Stimulated activated CD4-positive, alpha-beta T cell treated with anti-CD3 and anti-CD28 coated beads, Interleukin-4, amount 100 ng/mL, for 24 hours (primary cell): Measurements from ENCODE around the gene C2CD2L.
A peak's percentile ranks its signal among the peaks of the same experiment; 100 is the strongest.
"Not testable (repeated sequence)": the region's sequence is repeated elsewhere in the genome, so short reads cannot be mapped to it uniquely, and the experiment has no call there.

Experiments
- DNase-seq: peaks from one replicate; pipeline ENCODE4 v3.0.0-alpha.2; 2020

C2CD2L gene

DNA sequence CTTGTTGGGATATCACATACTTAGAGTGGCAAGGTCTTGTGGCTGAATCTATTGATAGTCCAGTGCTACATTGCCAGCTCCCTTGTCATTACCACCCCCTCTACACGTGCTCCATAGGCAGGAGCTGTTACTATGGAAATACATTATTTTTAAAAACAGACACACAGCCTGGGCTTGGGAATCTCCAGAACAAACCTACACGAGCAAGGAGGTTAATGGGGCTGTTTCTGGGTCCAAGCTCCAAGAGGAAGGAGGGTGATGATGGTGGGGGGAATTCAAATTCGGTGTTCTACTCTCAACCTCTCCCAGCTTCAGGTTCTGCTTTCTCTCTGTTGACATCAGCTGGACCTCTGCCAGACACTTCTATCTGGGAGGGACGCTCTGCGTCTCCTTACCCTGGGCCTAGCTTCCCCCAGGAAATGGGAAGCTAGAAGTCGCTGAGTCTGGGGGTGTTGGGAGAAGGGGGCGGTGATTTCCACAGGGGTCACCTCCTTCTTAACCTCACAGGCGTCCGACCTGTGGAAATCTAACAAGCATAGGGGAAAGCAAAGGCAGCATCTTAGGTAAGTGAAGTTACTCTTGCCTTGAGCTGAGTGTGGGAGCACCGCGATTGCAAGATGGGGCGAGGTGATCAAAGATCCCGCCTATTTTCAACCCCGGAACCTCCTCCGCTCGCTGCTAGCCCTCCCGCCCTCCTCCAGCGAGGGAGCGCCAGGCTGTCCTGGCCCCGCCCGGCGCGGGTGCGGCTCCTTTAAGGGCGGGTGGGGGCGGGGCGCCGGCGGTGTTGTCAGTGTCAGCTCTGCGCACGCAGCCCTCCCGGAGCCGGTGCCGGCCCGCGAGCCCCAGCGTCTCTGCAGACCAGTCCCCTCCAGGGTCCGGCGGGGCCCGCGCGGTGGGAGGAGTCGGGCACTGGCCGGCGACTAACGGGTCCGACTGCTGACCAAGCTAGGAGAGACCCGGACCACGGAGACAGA lies at the start of gene C2CD2L:
Gene C2CD2L, plus strand, starts transcription at position 781 of the 974 bp plus-strand sequence. CDS start 398 bp downstream, outside the sequence.
- peak; percentile 87 for DNase-seq

DNA sequence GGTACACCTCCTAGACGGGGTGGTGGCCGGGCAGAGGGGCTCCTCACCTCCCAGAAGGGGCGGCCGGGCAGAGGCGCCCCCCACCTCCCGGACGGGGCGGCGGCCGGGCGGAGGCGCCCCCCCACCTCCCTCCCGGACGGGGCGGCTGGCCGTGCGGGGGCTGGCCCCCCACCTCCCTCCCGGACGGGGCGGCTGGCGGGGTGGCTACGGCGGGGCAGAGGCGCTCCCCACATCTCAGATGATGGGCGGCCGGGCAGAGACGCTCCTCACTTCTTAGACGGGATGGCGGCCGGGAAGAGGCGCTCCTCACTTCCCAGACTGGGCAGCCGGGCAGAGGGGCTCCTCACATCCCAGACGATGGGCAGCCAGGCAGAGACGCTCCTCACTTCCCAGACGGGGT lies 48.0 kb upstream of the C2CD2L start:
- not testable (repeated sequence) for DNase-seq

DNA sequence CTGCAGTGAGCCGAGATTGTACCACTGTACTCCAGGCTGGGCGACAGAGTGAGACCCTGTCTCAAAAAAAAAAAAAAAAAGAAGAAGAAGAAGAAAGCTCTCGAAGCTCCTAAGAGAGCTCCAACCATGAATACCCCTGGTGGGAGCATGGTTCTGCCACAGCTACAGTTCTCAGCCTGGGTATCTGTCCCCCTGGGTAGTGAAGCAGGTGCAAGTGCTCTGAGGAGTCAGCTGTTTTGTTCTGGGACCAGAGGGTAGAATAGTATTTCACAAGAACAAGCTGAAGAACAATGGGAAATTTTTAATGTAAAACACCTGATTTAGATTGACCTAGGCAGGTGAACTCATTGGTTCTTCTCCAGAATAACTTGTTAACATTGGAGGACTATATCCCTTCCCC lies 45.9 kb upstream of the C2CD2L start:
- DNase-seq, result no peak

DNA sequence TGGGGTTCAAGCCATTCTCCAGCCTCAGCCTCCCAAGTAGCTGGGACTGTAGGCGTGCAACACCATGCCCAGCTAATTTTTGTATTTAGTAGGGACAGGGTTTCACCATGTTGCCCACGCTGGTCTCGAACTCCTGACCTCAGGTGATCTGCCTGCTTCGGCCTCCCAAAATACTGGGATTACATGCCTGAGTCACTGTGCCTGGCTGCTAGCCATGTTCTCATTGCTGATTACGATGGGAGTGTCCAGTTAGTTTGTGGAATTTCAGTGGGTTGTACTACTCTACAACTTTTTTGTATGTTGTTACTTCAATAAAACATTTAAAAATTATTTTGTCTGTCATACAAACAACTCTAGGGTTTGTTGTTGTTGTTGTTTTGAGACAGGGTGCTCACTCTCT lies 44.4 kb upstream of the C2CD2L start:
- DNase-seq, result no peak

DNA sequence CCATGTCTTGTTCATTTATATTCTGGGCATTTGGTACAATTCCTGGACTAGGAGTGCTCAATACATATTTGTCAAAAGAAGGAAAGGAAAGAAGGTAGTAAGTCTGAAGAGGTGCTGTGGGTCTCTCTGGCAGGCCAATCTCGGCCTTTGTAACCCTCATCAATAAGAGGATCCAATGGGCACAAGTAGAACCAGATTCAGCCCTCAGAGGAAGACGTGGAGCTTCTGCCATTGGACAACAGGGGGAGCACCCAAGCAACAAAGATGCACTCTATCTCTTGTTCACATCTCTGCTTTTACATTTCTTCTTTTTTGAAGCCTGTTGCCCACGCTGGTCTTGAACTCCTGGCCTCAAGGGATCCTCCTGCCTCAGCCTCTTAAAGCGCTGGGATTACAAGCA lies 41.8 kb upstream of the C2CD2L start:
- DNase-seq, result peak; percentile 52

DNA sequence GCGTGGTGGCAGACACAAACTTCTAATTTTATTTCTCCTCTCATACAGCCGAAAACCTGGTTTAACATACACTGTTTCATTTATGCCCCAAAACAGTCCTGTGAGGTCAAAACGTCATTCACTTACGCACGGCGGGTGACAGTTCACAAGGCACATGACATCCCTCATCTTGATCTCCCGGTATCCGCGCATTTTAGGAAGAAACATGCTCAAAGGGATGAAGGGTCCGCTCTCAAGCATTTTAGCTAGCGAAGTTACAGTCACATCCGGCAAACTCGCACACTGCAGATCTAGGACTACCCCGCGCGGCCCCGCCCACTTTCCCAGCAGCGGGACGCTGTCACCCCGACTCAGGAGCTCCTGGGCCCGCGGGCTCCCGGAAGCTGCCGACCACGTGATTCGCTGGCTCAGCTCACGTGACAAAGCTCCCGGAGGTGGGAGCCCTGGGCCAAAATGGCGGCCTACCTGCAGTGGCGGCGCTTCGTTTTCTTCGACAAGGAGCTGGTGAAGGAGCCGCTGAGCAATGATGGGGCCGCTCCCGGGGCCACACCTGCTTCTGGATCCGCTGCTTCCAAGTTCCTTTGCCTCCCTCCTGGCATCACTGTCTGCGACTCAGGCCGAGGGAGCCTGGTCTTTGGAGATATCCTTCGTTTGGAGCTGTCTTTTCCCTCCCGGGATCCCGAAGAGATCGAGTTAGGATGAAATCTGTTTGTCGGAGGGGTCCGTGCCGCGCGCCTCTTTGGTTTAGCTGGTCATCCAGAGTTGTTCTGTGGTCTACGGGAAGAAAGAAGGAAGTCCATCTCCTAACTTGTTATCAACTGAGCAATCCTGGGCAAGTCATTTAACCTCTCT lies 39.5 kb upstream of the C2CD2L start, which contains the start of gene VPS11:
Gene VPS11, plus strand, starts transcription at position 448 of the 852 bp plus-strand sequence. Its CDS starts 6 bp downstream, at position 454.
- peak; percentile 99 for DNase-seq

DNA sequence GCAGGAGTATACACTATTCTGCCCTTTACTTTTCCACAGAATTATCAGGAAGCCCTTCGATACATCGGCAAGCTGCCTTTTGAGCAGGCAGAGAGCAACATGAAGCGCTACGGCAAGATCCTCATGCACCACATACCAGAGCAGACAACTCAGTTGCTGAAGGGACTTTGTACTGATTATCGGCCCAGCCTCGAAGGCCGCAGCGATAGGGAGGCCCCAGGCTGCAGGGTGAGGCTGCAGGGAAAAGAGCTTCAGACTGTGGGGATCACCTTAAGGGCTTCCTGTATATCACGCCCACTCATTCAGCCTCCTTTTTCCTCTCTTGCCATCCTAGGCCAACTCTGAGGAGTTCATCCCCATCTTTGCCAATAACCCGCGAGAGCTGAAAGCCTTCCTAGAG lies 29.3 kb upstream of the C2CD2L start:
- DNase-seq, result no peak

DNA sequence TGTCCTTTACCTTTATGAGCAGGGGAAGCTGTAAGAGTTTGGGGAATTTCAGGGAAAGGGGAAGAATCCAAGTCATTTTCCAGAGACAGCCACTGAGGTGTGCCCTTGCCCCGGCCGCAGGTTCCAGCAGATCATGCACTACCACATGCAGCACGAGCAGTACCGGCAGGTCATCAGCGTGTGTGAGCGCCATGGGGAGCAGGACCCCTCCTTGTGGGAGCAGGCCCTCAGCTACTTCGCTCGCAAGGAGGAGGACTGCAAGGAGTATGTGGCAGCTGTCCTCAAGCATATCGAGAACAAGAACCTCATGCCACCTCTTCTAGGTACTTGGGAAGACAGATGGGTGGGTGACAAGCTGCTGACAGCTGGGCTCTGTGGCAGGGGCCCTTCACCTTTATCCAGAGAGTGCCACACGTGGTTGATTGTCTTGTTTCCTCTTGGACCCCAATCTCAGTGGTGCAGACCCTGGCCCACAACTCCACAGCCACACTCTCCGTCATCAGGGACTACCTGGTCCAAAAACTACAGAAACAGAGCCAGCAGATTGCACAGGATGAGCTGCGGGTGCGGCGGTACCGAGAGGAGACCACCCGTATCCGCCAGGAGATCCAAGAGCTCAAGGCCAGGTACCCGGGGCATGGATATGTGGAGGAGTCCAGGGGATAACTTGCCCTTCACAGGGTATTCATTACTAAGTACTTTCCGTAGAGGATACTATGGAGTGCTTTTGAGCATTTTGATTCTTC lies 28.3 kb upstream of the C2CD2L start:
- no peak for DNase-seq

DNA sequence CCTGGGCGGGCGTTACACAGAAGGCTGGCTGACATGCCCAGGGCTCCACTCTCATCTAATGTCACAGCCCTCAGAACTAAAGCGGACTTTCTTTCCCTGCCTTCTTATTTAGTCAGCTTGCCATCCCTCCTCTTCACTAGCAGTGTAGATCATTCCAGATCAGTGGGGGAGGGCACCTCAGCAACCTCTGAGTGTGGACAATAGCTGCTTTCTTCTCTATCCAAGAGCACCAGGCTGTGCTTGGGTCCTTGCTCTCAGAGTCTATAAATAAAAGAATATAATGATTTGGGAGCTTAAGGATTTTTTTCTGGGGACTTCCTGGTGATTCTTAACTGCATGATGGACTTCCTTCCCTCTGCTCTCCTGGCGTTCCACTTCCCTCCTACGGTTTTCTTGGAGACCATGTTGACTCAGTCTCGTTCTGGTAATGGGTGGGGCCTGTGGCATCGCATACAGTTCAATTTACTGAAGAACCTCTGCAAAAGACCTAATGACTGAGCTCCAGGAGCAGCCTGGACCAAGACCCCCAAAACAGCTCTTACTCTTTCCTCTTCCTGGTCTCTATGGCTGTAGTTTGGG lies 25.4 kb upstream of the C2CD2L start:
- no peak for DNase-seq

DNA sequence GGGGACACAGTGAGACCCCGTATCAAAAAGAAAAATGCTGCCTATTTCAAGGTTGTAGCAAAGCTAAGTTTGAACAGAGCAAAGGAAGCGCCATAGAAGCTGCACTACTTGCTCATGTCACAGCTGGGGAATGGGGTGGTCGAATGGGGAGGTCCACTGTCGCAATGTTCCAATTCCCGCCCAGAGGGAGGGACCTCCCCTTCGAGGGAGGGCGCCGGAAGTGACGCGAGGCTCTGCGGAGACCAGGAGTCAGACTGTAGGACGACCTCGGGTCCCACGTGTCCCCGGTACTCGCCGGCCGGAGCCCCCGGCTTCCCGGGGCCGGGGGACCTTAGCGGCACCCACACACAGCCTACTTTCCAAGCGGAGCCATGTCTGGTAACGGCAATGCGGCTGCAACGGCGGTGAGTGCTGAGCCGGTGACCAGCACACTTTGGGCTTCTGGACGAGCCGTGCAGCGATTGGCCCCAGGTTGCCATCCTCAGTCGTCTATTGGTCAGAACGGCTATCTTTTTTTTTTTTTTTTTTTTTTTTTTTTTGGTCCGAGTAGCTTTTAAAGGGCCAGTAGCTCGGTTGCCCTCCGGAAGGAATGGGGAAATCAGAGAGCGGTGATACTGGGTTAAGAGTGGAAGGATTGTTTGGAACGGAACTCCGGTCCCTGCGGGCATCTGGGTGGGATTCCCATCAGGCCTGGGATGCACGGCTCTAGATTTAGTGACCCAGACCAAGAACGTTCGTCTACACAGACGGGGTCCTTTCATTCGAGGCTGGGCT lies 22.3 kb upstream of the C2CD2L start, which contains the start of gene HMBS:
Gene HMBS, plus strand, starts transcription at position 219 of the 774 bp plus-strand sequence. Its CDS starts 153 bp downstream, at position 372.
- DNase-seq, result peak; percentile 90

DNA sequence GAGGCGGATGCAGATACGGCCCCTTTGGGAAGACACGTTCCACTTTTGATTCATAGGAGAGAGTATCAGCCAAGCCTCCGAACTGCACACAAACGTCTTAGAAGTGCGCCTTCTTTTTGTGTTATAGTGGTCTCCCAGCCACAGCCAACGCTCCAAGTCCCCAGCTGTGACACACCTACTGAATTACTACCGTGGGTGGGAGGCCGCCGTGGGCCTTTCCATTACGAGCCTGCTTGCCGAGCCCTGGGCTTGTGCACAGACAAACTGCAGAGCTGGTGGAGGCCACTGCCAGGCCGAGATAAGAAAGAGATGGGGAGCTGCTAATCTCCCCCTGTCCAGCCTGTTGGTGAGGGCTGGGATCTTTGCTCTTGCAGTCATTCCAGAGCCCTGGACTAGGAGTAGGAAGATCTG lies 21.7 kb upstream of the C2CD2L start:
- DNase-seq, result peak; percentile 48

DNA sequence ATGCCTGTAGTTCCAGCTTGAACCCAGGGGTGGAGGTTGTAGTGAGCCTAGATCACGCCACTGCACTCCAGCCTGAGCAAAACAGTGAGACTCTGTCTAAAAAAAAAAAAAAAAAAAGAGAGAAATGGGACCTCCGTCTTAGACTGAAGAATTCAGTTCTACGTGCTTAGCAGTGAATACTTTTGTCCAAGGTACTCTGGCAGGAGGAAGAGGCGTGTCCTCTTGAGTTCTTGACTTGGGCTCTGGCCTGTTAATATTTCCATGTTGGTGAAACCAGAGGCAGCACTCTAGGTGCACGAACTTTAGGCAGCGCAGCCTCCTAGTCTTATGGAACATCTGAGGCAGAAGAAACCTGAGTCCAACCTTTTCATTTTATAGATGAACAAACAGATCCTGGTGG lies 20.0 kb upstream of the C2CD2L start:
- DNase-seq, result no peak

DNA sequence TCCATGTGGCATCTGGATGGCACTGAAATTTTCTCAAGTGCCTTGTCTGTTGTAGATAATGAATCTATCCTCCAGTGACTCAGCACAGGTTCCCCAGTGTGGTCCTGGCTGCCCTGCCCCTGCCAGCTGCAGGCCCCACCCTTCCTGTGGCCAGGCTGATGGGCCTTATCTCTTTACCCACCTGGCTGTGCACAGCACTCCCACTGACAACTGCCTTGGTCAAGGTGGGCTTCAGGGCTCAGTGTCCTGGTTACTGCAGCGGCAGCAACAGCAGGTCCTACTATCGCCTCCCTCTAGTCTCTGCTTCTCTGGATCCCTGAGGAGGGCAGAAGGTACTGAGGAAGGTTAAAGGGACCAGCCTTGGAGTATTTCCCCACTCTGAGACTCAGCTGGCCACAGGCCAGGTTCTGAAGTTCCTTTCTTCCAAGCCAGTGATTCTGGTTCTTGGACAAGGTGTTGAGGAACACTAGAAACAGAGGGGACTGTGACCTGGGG lies 19.4 kb upstream of the C2CD2L start:
- no peak for DNase-seq

DNA sequence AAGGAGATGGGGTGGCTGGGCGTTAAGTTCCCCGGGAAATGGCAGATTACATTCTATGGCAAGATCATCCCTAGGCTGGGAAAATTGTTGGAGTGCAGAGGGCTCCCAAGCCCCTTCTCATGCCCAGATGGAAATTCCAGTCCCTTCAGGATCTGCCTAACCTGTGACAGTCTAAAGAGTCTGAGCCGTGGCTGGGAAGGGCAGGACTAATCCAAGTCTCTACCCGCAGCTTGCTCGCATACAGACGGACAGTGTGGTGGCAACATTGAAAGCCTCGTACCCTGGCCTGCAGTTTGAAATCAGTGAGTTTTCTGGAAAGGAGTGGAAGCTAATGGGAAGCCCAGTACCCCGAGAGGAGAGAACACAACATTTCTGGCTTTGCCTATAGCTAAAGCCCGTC lies 18.7 kb upstream of the C2CD2L start:
- no peak for DNase-seq

DNA sequence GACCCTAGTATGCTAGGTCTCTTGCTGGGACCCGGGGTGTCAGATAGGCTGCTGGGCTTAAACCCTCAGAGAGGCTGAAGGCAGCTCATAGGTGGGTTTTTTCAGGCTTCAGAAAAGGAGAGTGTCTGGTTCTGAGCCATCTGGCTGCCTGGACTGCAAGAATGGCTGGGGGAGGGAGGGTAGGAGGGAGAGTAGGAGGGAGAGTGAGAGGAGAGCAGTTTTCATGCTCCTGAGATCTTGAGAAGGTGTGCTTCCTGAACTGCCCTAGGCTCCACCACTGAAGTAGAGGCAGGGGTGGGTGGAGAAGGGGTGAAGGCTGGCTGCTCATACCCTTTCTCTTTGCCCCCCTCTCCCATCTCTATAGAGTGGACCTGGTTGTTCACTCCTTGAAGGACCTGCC lies 17.8 kb upstream of the C2CD2L start:
- no peak for DNase-seq

DNA sequence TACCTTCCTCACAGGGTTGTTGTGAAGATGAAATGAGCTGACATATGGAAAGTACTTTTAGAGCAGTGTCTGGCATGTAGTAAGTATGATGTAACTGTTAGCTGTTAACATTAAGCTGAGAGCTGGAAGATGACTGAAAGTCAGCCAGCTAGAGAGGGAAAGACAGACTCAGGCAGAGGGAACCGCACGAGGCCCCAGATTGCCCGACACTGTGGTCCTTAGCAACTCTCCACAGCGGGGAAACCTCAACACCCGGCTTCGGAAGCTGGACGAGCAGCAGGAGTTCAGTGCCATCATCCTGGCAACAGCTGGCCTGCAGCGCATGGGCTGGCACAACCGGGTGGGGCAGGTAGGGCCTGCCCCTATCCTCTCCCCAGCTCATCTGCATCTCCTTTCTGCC lies 16.0 kb upstream of the C2CD2L start:
- no peak for DNase-seq

DNA sequence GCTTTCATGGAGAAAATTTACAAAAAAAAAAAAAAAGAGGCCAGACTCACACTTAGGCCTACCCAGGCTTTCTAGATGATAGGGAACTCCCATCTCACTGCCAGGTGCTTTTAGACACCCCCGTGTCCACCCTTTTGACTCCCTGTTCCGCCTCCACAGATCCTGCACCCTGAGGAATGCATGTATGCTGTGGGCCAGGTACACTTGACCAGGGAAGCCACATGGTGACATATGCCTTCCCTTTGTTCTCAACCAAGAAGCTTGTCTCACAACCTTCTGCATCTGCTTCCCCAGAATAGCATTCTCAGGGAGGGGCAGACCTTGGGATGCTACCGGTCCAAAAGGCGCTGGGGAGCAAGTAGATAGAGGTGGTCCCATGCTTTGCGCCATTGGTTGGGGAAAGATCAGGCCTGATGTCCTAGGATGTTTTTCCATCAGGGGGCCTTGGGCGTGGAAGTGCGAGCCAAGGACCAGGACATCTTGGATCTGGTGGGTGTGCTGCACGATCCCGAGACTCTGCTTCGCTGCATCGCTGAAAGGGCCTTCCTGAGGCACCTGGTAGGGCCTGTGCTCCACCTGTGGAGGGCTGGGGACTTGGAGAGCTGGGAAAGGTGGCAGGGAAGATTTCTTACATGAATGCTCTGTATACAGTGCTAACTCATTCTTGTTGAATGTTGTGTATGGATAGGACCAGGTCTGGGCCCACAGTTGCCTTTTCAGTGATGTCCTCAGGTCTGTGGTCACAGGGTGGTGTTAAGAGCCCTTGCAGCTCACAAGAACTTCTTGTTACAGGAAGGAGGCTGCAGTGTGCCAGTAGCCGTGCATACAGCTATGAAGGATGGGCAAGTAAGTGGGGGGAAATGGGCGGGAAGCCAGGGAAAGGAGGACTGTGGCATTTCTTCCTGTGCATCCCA lies 14.9 kb upstream of the C2CD2L start:
- no peak for DNase-seq

DNA sequence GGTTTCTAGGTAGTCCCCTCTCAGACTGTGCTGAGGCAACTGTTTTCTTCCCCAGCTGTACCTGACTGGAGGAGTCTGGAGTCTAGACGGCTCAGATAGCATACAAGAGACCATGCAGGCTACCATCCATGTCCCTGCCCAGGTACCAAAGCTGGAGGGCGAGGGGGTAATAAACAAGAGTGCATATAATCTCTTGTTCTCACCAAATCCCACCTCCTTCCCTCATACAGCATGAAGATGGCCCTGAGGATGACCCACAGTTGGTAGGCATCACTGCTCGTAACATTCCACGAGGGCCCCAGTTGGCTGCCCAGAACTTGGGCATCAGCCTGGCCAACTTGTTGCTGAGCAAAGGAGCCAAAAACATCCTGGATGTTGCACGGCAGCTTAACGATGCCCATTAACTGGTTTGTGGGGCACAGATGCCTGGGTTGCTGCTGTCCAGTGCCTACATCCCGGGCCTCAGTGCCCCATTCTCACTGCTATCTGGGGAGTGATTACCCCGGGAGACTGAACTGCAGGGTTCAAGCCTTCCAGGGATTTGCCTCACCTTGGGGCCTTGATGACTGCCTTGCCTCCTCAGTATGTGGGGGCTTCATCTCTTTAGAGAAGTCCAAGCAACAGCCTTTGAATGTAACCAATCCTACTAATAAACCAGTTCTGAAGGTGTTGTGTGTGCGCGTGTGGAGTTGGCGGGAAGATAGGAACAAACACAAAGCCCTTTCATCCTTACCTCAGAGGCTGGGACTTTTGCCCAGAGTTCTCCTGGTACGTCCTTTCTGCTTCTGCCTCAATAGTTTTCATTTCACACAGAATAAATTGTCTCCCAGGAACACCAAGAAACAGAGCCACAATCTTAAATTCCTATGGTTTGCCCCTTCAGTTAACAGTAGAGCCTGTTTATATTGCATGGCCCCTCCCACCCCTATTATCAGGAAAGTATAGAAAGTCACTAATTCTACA lies 14.0 kb upstream of the C2CD2L start:
- no peak for DNase-seq
